GM18505 (cell line): ENCODE measurements around the gene C4A.
A peak's percentile ranks its signal among the peaks of the same experiment; 100 is the strongest.
"Not testable (repeated sequence)": the region's sequence is repeated elsewhere in the genome, so short reads cannot be mapped to it uniquely, and the experiment has no call there.

ENCODE experiments used
- ATAC-seq: cut with Tn5 transposase; IDR thresholded peaks from one replicate; pipeline ENCODE4 v1.9.1; 2021; ENCODE audit not compliant: unreplicated experiment
- POLR2A ChIP-seq: IDR thresholded peaks from 4 replicates; pipeline ENCODE4 v1.6.1; 2011; ENCODE audit warnings: borderline replicate concordance; ENCODE audit not compliant: insufficient read depth, insufficient read length; ENCODE audit errors: extremely low read depth

Gene C4A

GRCh38 chr6:31967926-31968320, 13.9 kb upstream of the C4A start:
- no peak for ATAC-seq
- TF ChIP-seq POLR2A, result no peak

- no peak for ATAC-seq
- TF ChIP-seq POLR2A, result no peak
Observed at GRCh38 chr6:31968326-31968725, 13.5 kb upstream of the C4A start.

GRCh38 chr6:31968791-31969711, 12.8 kb upstream of the C4A start:
- no peak for TF ChIP-seq POLR2A
- no peak for ATAC-seq

GRCh38 chr6:31969712-31970603, 11.9 kb upstream of the C4A start:
- no peak for ATAC-seq
- no peak for TF ChIP-seq POLR2A

- no peak for ATAC-seq
Observed at GRCh38 chr6:31970604-31971271, 11.1 kb upstream of the C4A start.

GRCh38 chr6:31971279-31971992, 10.4 kb upstream of the C4A start:
- peak; percentile 19 for TF ChIP-seq POLR2A
- ATAC-seq, result no peak

More at GRCh38 chr6:31970604-31971271, 11.1 kb upstream of the C4A start:
- TF ChIP-seq POLR2A, result peak; percentile 15

GRCh38 chr6:31971993-31972708, 9.7 kb upstream of the C4A start, which contains the start of gene DXO:
Gene DXO, minus strand, starts transcription at chr6:31972138. Its CDS starts 463 bp downstream, at chr6:31971675.
- peak; percentile 84 for ATAC-seq
- peak; percentile 43 for TF ChIP-seq POLR2A

GRCh38 chr6:31972709-31973350, 9.0 kb upstream of the C4A start:
- no peak for TF ChIP-seq POLR2A
- ATAC-seq, result no peak

- ATAC-seq, result not testable (repeated sequence)
Observed at GRCh38 chr6:31976065-31976464, 5.8 kb upstream of the C4A start.

GRCh38 chr6:31977816-31978431, 3.9 kb upstream of the C4A start:
- no peak for ATAC-seq
- TF ChIP-seq POLR2A, result no peak

GRCh38 chr6:31978831-31979230, 3.0 kb upstream of the C4A start:
- no peak for TF ChIP-seq POLR2A
- ATAC-seq, result no peak
